ENCODE data around the gene SEZ6. TPM values are rescaled to one million over a fixed set of nuclear protein-coding genes. Genes with fewer than 3 reads are reported as not detected.

Gene SEZ6
- total RNA-seq, 2 donors from 2014 or later = 0.37 TPM; not detected in 1

GRCh38 chr17:29014716-29015115 lies 8.9 kb upstream of the SEZ6 start:
- peaks cover under 1% of the 10 kb centered on the region for H3K27me3 ChIP-seq
- H3K9ac ChIP-seq (ENCODE audit: low read depth in 2 of 2, low read length in 2 of 2) = no peak overlapping the region
- no peak overlapping the region for H3K27ac ChIP-seq
- intact Hi-C loops (cut with DNase I) = no loop called here
- H3K4me3 ChIP-seq = no peak overlapping the region
- no peak for DNase-seq
- no peaks in the 10 kb centered on the region for H3K9me3 ChIP-seq
- TF ChIP-seq, protein P1, sequence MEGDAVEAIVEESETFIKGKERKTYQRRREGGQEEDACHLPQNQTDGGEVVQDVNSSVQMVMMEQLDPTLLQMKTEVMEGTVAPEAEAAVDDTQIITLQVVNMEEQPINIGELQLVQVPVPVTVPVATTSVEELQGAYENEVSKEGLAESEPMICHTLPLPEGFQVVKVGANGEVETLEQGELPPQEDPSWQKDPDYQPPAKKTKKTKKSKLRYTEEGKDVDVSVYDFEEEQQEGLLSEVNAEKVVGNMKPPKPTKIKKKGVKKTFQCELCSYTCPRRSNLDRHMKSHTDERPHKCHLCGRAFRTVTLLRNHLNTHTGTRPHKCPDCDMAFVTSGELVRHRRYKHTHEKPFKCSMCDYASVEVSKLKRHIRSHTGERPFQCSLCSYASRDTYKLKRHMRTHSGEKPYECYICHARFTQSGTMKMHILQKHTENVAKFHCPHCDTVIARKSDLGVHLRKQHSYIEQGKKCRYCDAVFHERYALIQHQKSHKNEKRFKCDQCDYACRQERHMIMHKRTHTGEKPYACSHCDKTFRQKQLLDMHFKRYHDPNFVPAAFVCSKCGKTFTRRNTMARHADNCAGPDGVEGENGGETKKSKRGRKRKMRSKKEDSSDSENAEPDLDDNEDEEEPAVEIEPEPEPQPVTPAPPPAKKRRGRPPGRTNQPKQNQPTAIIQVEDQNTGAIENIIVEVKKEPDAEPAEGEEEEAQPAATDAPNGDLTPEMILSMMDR (IDR thresholded peaks at IDR 0.05) = no peak
- H3K36me3 ChIP-seq = no peaks in the 10 kb centered on the region
- H3K4me1 ChIP-seq = no peaks in the 10 kb centered on the region

- Histone ChIP-seq H3K4me1 (no peaks in the 10 kb centered on the region), H3K27me3 (no peaks in the 10 kb centered on the region), H3K9me3 (no peaks in the 10 kb centered on the region), H3K27ac (no peak overlapping the region), H3K4me3 (no peak overlapping the region), H3K9ac (ENCODE audit: low read depth in 2 of 2, low read length in 2 of 2) (no peak overlapping the region), H3K36me3 (no peaks in the 10 kb centered on the region)
- TF ChIP-seq, protein P1 (IDR thresholded peaks at IDR 0.05) = no peak
- intact Hi-C loops (cut with DNase I) = no loop called here
- no peak for DNase-seq
Observed at GRCh38 chr17:29012535-29012934, 6.7 kb upstream of the SEZ6 start.

DNA sequence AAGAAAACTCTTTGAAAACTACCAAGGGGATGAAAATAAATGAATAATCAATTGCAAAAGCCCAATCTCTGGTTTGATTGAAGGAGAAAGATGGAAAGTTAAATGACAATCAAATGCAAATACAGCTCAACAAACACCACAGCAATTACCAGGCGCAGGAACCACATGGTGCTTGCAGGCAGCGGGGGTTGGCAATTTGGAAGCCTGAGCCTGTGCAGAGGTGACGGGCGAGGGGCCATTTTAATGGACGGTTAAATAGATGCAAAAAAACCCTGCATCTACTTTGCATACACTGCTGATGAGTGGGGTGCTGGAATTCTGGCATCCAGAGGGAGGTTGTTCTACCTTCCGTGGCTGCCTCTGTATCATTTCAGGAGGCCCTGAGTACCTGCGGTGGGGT lies 4.8 kb upstream of the SEZ6 start:
- intact Hi-C loops (cut with DNase I) = no loop called here
- DNase-seq = no peak
- no peaks in the 10 kb centered on the region for H3K36me3 ChIP-seq

DNA sequence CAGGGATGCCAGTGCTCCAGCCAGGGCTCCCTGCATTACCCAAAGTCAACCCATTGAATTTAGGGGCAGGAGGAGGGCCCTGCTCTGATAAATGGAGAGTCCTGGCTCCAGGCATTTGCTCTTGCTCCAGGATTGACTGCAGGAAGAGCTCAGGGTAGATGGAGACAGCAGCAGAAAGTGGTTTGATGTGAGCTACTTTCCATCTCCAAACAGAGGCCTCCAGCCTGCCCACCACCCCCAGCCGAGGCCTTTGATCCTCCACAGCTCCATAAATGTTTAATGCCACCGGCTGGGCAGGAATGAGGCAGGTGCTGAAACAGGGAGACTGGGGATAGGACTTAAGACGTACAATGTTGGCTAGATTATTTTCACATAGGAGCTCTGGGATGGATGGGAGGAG lies 4.3 kb upstream of the SEZ6 start:
- Histone ChIP-seq H3K9me3 (no peaks in the 10 kb centered on the region), H3K36me3 (no peaks in the 10 kb centered on the region), H3K27me3 (peaks cover 19% of the 10 kb centered on the region), H3K4me3 (no peak overlapping the region), H3K9ac (ENCODE audit: low read depth in 2 of 2, low read length in 2 of 2) (no peak overlapping the region), H3K4me1 (no peaks in the 10 kb centered on the region), H3K27ac (no peak overlapping the region)
- no peak for DNase-seq
- TF ChIP-seq, protein P1 (IDR thresholded peaks at IDR 0.05) = no peak
- intact Hi-C loops (cut with DNase I) = no loop called here

More for the DNA sequence above, 4.8 kb upstream of the SEZ6 start:
- no peaks in the 10 kb centered on the region for H3K9me3 ChIP-seq
- TF ChIP-seq, protein P1 (IDR thresholded peaks at IDR 0.05) = no peak
- no peak overlapping the region for H3K27ac ChIP-seq
- no peak overlapping the region for H3K9ac ChIP-seq (ENCODE audit: low read depth in 2 of 2, low read length in 2 of 2)
- no peaks in the 10 kb centered on the region for H3K4me1 ChIP-seq
- no peak overlapping the region for H3K4me3 ChIP-seq
- peaks cover 14% of the 10 kb centered on the region for H3K27me3 ChIP-seq

GRCh38 chr17:29008591-29008990 lies 2.8 kb upstream of the SEZ6 start:
- Histone ChIP-seq H3K9ac (ENCODE audit: low read depth in 2 of 2, low read length in 2 of 2) (no peak overlapping the region), H3K4me1 (no peaks in the 10 kb centered on the region), H3K27me3 (peaks cover 31% of the 10 kb centered on the region), H3K4me3 (no peak overlapping the region), H3K36me3 (no peaks in the 10 kb centered on the region), H3K27ac (no peak overlapping the region), H3K9me3 (no peaks in the 10 kb centered on the region)
- TF ChIP-seq, protein P1 (IDR thresholded peaks at IDR 0.05) = no peak
- intact Hi-C loops (cut with DNase I) = no loop called here
- DNase-seq = no peak
